Stimulated activated CD4-positive, alpha-beta T cell treated with anti-CD3 and anti-CD28 coated beads, Interleukin-1b, Interleukin-23, amount 100 ng/mL, for 48 hours (primary cell): ENCODE data around the gene ZNF546.

Experiments used
- DNase-seq: peaks from one replicate; pipeline ENCODE4 v3.0.0-alpha.2; 2020

Gene ZNF546

DNA sequence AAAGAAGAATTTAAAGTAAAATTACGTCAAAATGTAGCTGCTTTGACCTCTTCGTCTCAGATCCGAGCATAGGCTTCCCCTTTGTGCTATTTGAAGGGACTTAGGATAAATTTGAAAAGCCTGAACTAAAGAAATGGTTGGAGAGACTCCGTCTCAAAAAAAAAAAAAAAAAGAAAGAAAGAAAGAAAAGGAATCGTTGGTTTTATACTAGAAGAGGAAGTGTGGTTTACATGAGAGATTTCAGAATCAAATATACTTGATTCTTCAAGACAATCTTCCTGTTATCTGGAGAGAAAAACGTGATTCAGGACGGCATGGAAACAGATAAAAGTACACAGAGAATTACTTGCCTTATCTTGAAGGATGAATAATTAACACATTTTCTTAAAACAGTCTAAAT lies 59.6 kb downstream of the ZNF546 start:
- no peak for DNase-seq

DNA sequence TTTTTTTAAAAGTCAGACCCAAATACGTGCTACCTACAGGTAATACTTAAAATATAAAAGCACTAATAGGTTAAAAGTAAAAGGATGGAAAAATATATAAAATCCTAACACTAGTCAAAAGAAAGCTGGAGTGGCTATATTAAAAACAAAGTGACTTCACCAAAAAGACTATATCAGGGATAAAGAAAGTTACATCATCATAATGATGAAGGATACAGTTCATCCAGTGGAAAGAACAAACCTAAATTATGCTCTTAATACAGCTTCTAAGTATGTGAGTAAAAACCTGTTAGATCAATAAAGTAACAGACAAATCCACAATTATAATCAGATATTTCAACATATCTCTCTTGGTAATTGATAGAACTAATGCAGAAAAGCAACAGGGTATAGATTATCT lies 60.3 kb downstream of the ZNF546 start:
- DNase-seq = no peak

DNA sequence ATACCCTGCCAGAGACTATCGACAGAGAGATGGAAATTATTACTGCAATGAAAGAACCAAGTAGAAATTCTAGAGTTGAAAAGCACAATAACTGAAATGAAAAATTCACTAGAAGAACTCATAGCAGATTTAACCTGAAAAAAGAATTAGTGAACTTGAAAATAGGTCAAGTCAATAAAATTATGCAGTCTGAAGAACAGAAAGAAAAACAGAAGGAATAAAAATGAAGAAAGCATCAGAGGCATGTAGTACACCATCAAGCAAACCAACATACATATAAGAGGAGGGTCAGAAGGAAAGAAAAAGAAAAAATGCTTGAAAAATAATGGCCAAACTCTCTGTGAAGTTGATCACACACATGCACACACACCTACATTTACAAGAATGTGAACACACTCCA lies 62.8 kb downstream of the ZNF546 start:
- DNase-seq = no peak

DNA sequence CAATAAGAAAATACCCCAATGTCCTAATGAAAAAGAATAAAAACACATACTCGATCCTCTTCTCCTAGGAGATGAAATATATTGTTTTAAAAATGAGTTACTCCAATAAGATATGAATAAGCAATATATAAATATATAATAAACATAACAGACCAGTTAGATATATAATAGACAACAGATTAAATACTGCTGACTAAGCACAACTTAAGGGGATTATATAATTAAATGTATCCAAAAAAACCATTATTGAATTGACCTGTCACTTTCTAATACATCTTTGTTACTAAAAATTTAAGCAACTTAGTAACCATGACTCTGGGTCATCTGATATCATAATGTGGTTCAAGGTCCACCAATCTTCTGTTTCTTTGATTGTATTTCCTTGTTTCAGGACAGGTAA lies 73.2 kb downstream of the ZNF546 start:
- DNase-seq = no peak
